Astrocyte (in vitro differentiated cells and primary cell): ENCODE measurements around the gene C11orf54.

Experiments
- CTCF ChIP-seq: IDR thresholded peaks from 2 replicates; pipeline ENCODE4 v1.5.1; 2011; ENCODE audit warnings: low read depth, mild to moderate bottlenecking, inconsistent platforms, low read length, moderate library complexity; ENCODE audit not compliant: insufficient read depth
- EZH2 ChIP-seq: IDR thresholded peaks from 2 replicates; pipeline ENCODE4 v1.6.1; 2012; ENCODE audit warnings: mild to moderate bottlenecking, low read length, inconsistent platforms; ENCODE audit not compliant: insufficient read depth

GRCh38 chr11:93697611-93698010 is 43.9 kb upstream of the C11orf54 start:
- TF ChIP-seq CTCF (no peak), EZH2 (no peak)
